KMS-11 (cell line): ENCODE results near the gene D2HGDH.
"Not testable (repeated sequence)": the region's sequence is repeated elsewhere in the genome, so short reads cannot be mapped to it uniquely, and the experiment has no call there.

ENCODE experiments used
- H2AFZ ChIP-seq: fragments of 200-600 bp; sonication (generic); 2 replicates; pipeline ENCODE4 v1.6.1; 2016; ENCODE audit warnings: antibody characterized with exemption, mixed run types, low read depth
- H3K27ac ChIP-seq: fragments of 200-600 bp; sonication (generic); 2 replicates; pipeline ENCODE4 v1.6.1; 2016; ENCODE audit warnings: mild to moderate bottlenecking, mixed run types
- H3K27me3 ChIP-seq: fragments of 200-600 bp; sonication (generic); 2 replicates; pipeline ENCODE4 v1.6.1; 2017; ENCODE audit warnings: mild to moderate bottlenecking, low read depth, mixed run types, moderate library complexity; ENCODE audit not compliant: insufficient read depth
- H3K36me3 ChIP-seq: fragments of 200-600 bp; sonication (generic); 2 replicates; pipeline ENCODE4 v1.6.1; 2017; ENCODE audit warnings: mild to moderate bottlenecking, mixed run types; ENCODE audit not compliant: insufficient read depth
- H3K4me1 ChIP-seq: fragments of 200-600 bp; sonication (generic); 2 replicates; pipeline ENCODE4 v1.6.1; 2016; ENCODE audit warnings: mild to moderate bottlenecking, low read depth, mixed run types; ENCODE audit not compliant: poor library complexity, severe bottlenecking
- H3K4me2 ChIP-seq: fragments of 200-600 bp; sonication (generic); 2 replicates; pipeline ENCODE4 v1.7.0; 2016; ENCODE audit warnings: mild to moderate bottlenecking, mixed run types
- H3K4me3 ChIP-seq: fragments of 200-600 bp; sonication (generic); IDR thresholded peaks from 2 replicates; pipeline ENCODE4 v1.6.1; 2017; ENCODE audit warnings: low read depth, low read length, mixed read lengths; ENCODE audit not compliant: insufficient read depth
- H3K79me2 ChIP-seq: fragments of 200-600 bp; sonication (generic); 2 replicates; pipeline ENCODE4 v1.6.1; 2016; ENCODE audit warnings: low read depth, mixed run types; ENCODE audit not compliant: insufficient read depth
- H3K9ac ChIP-seq: fragments of 200-600 bp; sonication (generic); 2 replicates; pipeline ENCODE4 v1.6.1; 2016; ENCODE audit warnings: mild to moderate bottlenecking, mixed run types
- H4K20me1 ChIP-seq: fragments of 200-600 bp; sonication (generic); 2 replicates; pipeline ENCODE4 v1.6.1; 2016; ENCODE audit warnings: mild to moderate bottlenecking, mixed run types; ENCODE audit not compliant: insufficient read depth
- CTCF ChIP-seq: fragments of 200-600 bp; sonication (generic); conservative IDR thresholded peaks from 2 replicates; pipeline ENCODE4 v1.6.1; 2017; ENCODE audit warnings: low read depth, mild to moderate bottlenecking, antibody characterized with exemption, low read length, moderate library complexity, mixed read lengths

Gene D2HGDH

GRCh38 chr2:241759067-241759807, 24.8 kb downstream of the D2HGDH start:
- no peak for TF ChIP-seq CTCF
- Histone ChIP-seq H3K27ac (no peak overlapping the region), H3K4me2 (no peak overlapping the region), H3K27me3 (no peaks in the 10 kb centered on the region), H2AFZ (no peak overlapping the region), H3K36me3 (no peaks in the 10 kb centered on the region), H4K20me1 (no peaks in the 10 kb centered on the region), H3K4me1 (no peaks in the 10 kb centered on the region), H3K4me3 (no peak overlapping the region), H3K9ac (no peak overlapping the region), H3K79me2 (no peaks in the 10 kb centered on the region)

GRCh38 chr2:241759893-241760292, 25.5 kb downstream of the D2HGDH start:
- H4K20me1 ChIP-seq, H2AFZ ChIP-seq, H3K4me1 ChIP-seq, H3K36me3 ChIP-seq, H3K9ac ChIP-seq, H3K79me2 ChIP-seq, H3K4me2 ChIP-seq, H3K4me3 ChIP-seq, H3K27me3 ChIP-seq, H3K27ac ChIP-seq: not testable (repeated sequence)

GRCh38 chr2:241760301-241760771, 25.9 kb downstream of the D2HGDH start:
- H3K9ac ChIP-seq = no peak overlapping the region
- H3K4me2 ChIP-seq = no peak overlapping the region
- no peaks in the 10 kb centered on the region for H4K20me1 ChIP-seq
- no peaks in the 10 kb centered on the region for H3K27me3 ChIP-seq
- no peak overlapping the region for H2AFZ ChIP-seq
- H3K79me2 ChIP-seq = no peaks in the 10 kb centered on the region
- H3K4me1 ChIP-seq = no peaks in the 10 kb centered on the region
- no peak overlapping the region for H3K27ac ChIP-seq
- no peaks in the 10 kb centered on the region for H3K36me3 ChIP-seq
- H3K4me3 ChIP-seq = no peak overlapping the region
- no peak for TF ChIP-seq CTCF

GRCh38 chr2:241762321-241762932, 28.0 kb downstream of the D2HGDH start:
- H3K4me1 ChIP-seq = no peaks in the 10 kb centered on the region
- no peak overlapping the region for H3K9ac ChIP-seq
- H3K27ac ChIP-seq = no peak overlapping the region
- H4K20me1 ChIP-seq = no peaks in the 10 kb centered on the region
- TF ChIP-seq CTCF = no peak
- H2AFZ ChIP-seq = no peak overlapping the region
- no peak overlapping the region for H3K4me3 ChIP-seq
- no peaks in the 10 kb centered on the region for H3K79me2 ChIP-seq
- no peaks in the 10 kb centered on the region for H3K27me3 ChIP-seq
- H3K36me3 ChIP-seq = no peaks in the 10 kb centered on the region
- no peak overlapping the region for H3K4me2 ChIP-seq

GRCh38 chr2:241762933-241763369, 28.5 kb downstream of the D2HGDH start:
- Histone ChIP-seq H3K27me3 (no peaks in the 10 kb centered on the region), H3K4me3 (no peak overlapping the region), H4K20me1 (no peaks in the 10 kb centered on the region), H3K27ac (no peak overlapping the region), H3K9ac (no peak overlapping the region), H2AFZ (no peak overlapping the region), H3K36me3 (no peaks in the 10 kb centered on the region), H3K4me2 (no peak overlapping the region), H3K79me2 (no peaks in the 10 kb centered on the region), H3K4me1 (no peaks in the 10 kb centered on the region)
- TF ChIP-seq CTCF = no peak
